SK-N-SH (cell line): ENCODE data around the gene NCKAP5.

ENCODE experiments used
- CTCF ChIP-seq: fragments of 200-600 bp; sonication (generic); IDR thresholded peaks from 2 replicates; pipeline ENCODE4 v1.6.1; 2017; ENCODE audit warnings: antibody characterized with exemption, mild to moderate bottlenecking, moderate library complexity
- JUND ChIP-seq: IDR thresholded peaks from 2 replicates; pipeline ENCODE4 v1.4.0; 2012
- MEF2A ChIP-seq: IDR thresholded peaks from 2 replicates; pipeline ENCODE4 v1.4.0; 2012; ENCODE audit warnings: low read depth, borderline replicate concordance
- POLR2AphosphoS5 ChIP-seq: IDR thresholded peaks from 2 replicates; pipeline ENCODE4 v1.6.1; 2012; ENCODE audit warnings: low read depth, low read length
- REST ChIP-seq: IDR thresholded peaks from 2 replicates; pipeline ENCODE4 v1.6.1; 2012; ENCODE audit warnings: mild to moderate bottlenecking, low read depth, low read length, moderate library complexity
- USF1 ChIP-seq: IDR thresholded peaks from 2 replicates; pipeline ENCODE4 v1.4.0; 2012; ENCODE audit warnings: low read depth, borderline replicate concordance
- ZBTB33 ChIP-seq: IDR thresholded peaks from 2 replicates; pipeline ENCODE4 v1.4.0; 2012; ENCODE audit warnings: low read depth, borderline replicate concordance

- TF ChIP-seq CTCF (no peak), JUND (no peak), MEF2A (no peak), USF1 (no peak), ZBTB33 (no peak), POLR2AphosphoS5 (no peak), REST (no peak)
Measured at GRCh38 chr2:132857319-132857718, 710.9 kb downstream of the NCKAP5 start.
